Transverse colon (tissue), 4 donors: ENCODE measurements around the gene EWSR1. TPM values are rescaled to one million over a fixed set of nuclear protein-coding genes. Genes with fewer than 3 reads are reported as not detected.

Experiments
- DNase-seq: peaks from one replicate; pipeline ENCODE4 v3.0.0-alpha.2; 2019
- H3K27ac ChIP-seq, 4 donors: fragments of 200-600 bp; sonication (generic); 2 replicates each; pipeline ENCODE4 v1.5.1; 2016 to 2018; ENCODE audit warnings: inconsistent platforms in 4 of 4
- H3K27me3 ChIP-seq: fragments of 200-600 bp; sonication (generic); 2 replicates; pipeline ENCODE4 v1.5.1; 2017; ENCODE audit warnings: inconsistent platforms
- H3K36me3 ChIP-seq, 4 donors: fragments of 200-600 bp; sonication (generic); 2 replicates each; pipeline ENCODE4 v1.5.1; 2017 to 2019; ENCODE audit warnings: inconsistent platforms in 4 of 4
- H3K4me1 ChIP-seq, 4 donors: fragments of 200-600 bp; sonication (generic); 2 replicates each; pipeline ENCODE4 v1.5.1; 2017 to 2020; ENCODE audit warnings: inconsistent platforms in 4 of 4
- H3K4me3 ChIP-seq, 4 donors: fragments of 200-600 bp; sonication (generic); 1 replicate in 1 of 4; 2 replicates in 3 of 4; pipeline versions ENCODE4 v1.5.1 to v1.6.1; 2017 to 2019; ENCODE audit warnings: inconsistent platforms in 4 of 4
- H3K9me3 ChIP-seq, 2 donors: fragments of 200-600 bp; sonication (generic); 2 replicates each; pipeline ENCODE4 v1.5.1; 2017 to 2019; ENCODE audit warnings: inconsistent platforms in 2 of 2
- EP300 ChIP-seq: sonication (generic); formaldehyde crosslinking; IDR thresholded peaks from one replicate; pipeline ENCODE4 v1.6.1; 2017; ENCODE audit warnings: antibody characterized with exemption, low read depth
- POLR2A ChIP-seq: fragments of 450-650 bp; IDR thresholded peaks from one replicate; pipeline ENCODE4 v1.6.1; 2016; ENCODE audit warnings: antibody characterized with exemption, mild to moderate bottlenecking, moderate library complexity
- POLR2AphosphoS5 ChIP-seq, 3 donors: sonication (generic); formaldehyde crosslinking; IDR thresholded peaks; one replicate each; pipeline ENCODE4 v1.6.1; 2016; ENCODE audit warnings: antibody characterized with exemption in 3 of 3
- WGBS, 2 donors: methylation state at CpG; one replicate each; pipeline ENCODE4 v1.1.5; 2018; ENCODE audit warnings: low coverage in 1 of 2; 5-methylcytosine and 5-hydroxymethylcytosine counted together
- in situ Hi-C, 4 donors: fragments of 200-750 bp; cut with MboI; loops; one replicate each; pipeline versions ENCODE4 v1.15.0 to v1.15.1; 2017; ENCODE audit warnings: low sequenced_read_pairs in 3 of 4, low pct_ligation_motif_present in 1 of 4, low pct_unique_long_range_greater_than_20kb in 1 of 4
- intact Hi-C: fragments of 100-400 bp; cut with DNase I; formaldehyde crosslinking; loops from one replicate; pipeline ENCODE4 v1.15.1; 2023; ENCODE audit warnings: low total_unique reads
- total RNA-seq, 4 donors: library from RNA; depleted of rRNA; stranded (reverse); fragments of >200 nt; gene quantifications; one replicate each; pipeline ENCODE4 v1.1.0, GENCODE V29; 2016
- TF ChIP-seq, protein P1 (sequence below), 5 experiments: fragments of 200-600 bp in 3 of 5; fragments of 450-650 bp in 2 of 5; sonication (generic) in 3 of 5; IDR thresholded peaks; 1 replicate in 2 of 5; 2 replicates in 3 of 5; pipeline ENCODE4 v1.5.1; 2016 to 2017; ENCODE audit warnings: antibody characterized with exemption in 5 of 5, inconsistent platforms in 3 of 5, mild to moderate bottlenecking in 2 of 5, moderate library complexity in 1 of 5

EWSR1 gene
- total RNA-seq, 4 donors from 2014 or later: 196 to 318 (median 205) TPM

DNA sequence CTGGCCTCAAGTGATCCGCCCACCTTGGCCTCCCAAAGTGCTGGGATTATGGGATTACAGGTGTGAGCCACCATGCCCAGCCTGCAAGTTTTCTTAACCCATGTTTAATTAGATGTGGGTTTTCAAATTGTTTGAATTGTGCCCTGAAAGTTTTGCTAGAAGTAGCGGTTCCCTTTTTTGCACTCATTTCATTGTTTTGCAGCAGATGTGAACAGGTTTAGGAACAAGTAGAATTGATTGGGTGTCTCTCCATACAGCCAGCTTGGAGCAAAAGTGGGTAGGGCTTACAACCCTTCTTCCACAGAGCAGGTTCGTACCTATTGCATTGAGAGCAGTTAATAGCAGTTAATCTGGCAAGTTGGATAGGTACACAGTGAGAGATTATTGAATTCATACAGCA lies 16.1 kb downstream of the EWSR1 start:
- intact Hi-C loops (no loop called here), in situ Hi-C loops (loop anchor here in 1 of 4 donors (25.0 kb wide), 1 partner anchor 103 kb away; the partner anchor contains the start of gene AP1B1)
- no peaks in the 10 kb centered on the region for H3K4me1 ChIP-seq
- H3K36me3 ChIP-seq: peaks cover 0 to 89% (median 42%) of the 10 kb centered on the region in 4 donors
- no peaks in the 10 kb centered on the region for H3K27me3 ChIP-seq
- TF ChIP-seq POLR2A (no peak), POLR2AphosphoS5 (IDR thresholded peaks at IDR 0.05) (no peak), EP300 (no peak)
- TF ChIP-seq, protein P1, sequence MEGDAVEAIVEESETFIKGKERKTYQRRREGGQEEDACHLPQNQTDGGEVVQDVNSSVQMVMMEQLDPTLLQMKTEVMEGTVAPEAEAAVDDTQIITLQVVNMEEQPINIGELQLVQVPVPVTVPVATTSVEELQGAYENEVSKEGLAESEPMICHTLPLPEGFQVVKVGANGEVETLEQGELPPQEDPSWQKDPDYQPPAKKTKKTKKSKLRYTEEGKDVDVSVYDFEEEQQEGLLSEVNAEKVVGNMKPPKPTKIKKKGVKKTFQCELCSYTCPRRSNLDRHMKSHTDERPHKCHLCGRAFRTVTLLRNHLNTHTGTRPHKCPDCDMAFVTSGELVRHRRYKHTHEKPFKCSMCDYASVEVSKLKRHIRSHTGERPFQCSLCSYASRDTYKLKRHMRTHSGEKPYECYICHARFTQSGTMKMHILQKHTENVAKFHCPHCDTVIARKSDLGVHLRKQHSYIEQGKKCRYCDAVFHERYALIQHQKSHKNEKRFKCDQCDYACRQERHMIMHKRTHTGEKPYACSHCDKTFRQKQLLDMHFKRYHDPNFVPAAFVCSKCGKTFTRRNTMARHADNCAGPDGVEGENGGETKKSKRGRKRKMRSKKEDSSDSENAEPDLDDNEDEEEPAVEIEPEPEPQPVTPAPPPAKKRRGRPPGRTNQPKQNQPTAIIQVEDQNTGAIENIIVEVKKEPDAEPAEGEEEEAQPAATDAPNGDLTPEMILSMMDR (IDR thresholded peaks at IDR 0.05): no peak
- no peak overlapping the region for H3K27ac ChIP-seq
- no peaks in the 10 kb centered on the region for H3K9me3 ChIP-seq
- WGBS, 2 donors: 90% methylated on average over 3 of the region's 3 CpGs; no CpG with 5 or more reads in 1 of the 2 donors
- H3K4me3 ChIP-seq: no peak overlapping the region
- no peak for DNase-seq

DNA sequence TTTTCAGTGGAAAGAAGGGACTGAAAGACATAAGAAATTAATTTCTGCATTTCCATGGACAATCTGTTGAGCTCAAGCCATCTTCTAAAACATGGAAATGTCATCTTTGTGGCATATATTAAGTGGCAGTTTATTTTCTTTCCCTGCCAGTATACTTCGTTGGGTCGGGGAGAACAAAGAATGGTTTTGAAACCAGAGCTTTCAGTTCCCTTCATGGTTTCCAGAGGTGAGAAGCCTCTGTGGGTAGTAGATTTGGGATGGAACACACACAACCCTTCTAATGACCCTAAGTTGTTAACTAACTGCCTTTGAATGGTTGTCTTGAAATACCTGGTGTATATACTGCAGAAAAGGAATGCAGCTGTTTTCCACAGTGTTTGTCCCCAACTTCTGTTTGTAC lies 20.8 kb downstream of the EWSR1 start:
- intact Hi-C loops: no loop called here
- DNase-seq: no peak
- no peak overlapping the region for H3K4me3 ChIP-seq
- TF ChIP-seq EP300 (no peak), POLR2A (no peak), POLR2AphosphoS5 (IDR thresholded peaks at IDR 0.05) (no peak)
- TF ChIP-seq, protein P1 (IDR thresholded peaks at IDR 0.05): no peak
- H3K27me3 ChIP-seq: no peaks in the 10 kb centered on the region
- no peak overlapping the region for H3K27ac ChIP-seq
- H3K36me3 ChIP-seq: peaks cover 0 to 96% (median 41%) of the 10 kb centered on the region in 4 donors
- H3K4me1 ChIP-seq: peaks cover 0 to 4% (median 0%) of the 10 kb centered on the region in 4 donors
- 25 to 36% methylated on average over 2 of the region's 2 CpGs for WGBS, 2 donors
- no peaks in the 10 kb centered on the region for H3K9me3 ChIP-seq
- in situ Hi-C loops: loop anchor here in 1 of 4 donors (25.0 kb wide), 1 partner anchor 98 kb away; the partner anchor contains the start of gene AP1B1

DNA sequence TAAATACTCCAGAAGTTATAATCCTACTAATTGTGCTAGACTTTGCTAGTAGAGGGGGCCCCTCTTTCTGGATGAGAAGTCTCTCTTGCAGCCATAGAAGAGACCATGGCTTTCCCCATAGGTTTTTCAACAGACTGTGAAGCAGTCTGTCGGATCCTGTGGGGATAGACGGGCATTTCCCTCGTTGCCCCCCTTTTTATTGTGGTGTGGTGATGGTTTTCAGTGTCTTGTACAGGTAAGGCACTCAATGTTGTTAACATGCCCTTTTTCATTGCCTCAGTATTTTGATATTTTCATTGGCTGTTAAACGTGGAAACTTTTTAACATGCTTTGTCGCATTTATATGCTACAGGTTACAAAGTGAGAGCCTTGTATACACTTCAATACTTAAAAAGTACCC lies 22.0 kb downstream of the EWSR1 start:
- Histone ChIP-seq H3K4me3 (no peak overlapping the region), H3K36me3 (peaks cover 0 to 96% (median 43%) of the 10 kb centered on the region in 4 donors), H3K9me3 (no peaks in the 10 kb centered on the region), H3K4me1 (peaks cover 0 to 4% (median 0%) of the 10 kb centered on the region in 4 donors), H3K27me3 (no peaks in the 10 kb centered on the region), H3K27ac (no peak overlapping the region)
- 63 to 70% methylated on average over 3 to 5 of the region's 5 CpGs for WGBS, 2 donors
- intact Hi-C loops: no loop called here
- DNase-seq: no peak
- TF ChIP-seq POLR2AphosphoS5 (IDR thresholded peaks at IDR 0.05) (no peak), EP300 (no peak), POLR2A (no peak)
- TF ChIP-seq, protein P1 (IDR thresholded peaks at IDR 0.05): no peak
- in situ Hi-C loops: loop anchor here in 1 of 4 donors (25.0 kb wide), 1 partner anchor 97 kb away; the partner anchor contains the start of gene AP1B1

DNA sequence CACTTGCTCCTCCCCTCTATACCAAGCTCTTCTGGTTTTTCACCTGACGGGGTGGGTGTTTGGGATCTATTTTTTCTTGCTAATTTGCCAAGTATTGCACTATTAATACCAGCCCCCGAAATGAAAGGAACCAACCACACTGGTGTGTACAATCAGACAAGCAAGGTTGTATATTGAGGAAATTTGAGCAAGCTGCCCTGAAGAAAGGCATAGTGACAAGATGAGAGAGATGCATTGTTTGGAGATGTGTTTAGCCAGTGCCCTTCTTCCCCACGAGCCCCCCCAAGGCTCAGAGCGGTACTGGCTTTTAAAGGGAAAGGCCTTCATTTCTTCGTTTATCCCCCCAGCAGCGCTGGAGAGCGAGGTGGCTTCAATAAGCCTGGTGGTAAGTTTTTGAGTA lies 23.1 kb downstream of the EWSR1 start:
- intact Hi-C loops: no loop called here
- 72% methylated on average over 7 of the region's 7 CpGs; no CpG with 5 or more reads in 1 of the 2 donors for WGBS, 2 donors
- no peak for DNase-seq
- H3K27ac ChIP-seq: no peak overlapping the region
- H3K4me3 ChIP-seq: no peak overlapping the region
- H3K36me3 ChIP-seq: peaks cover 0 to 96% (median 44%) of the 10 kb centered on the region in 4 donors
- no peaks in the 10 kb centered on the region for H3K9me3 ChIP-seq
- in situ Hi-C loops: loop anchor here in 1 of 4 donors (25.0 kb wide), 1 partner anchor 96 kb away; the partner anchor contains the start of gene AP1B1
- TF ChIP-seq EP300 (no peak), POLR2A (no peak)
- TF ChIP-seq, protein P1 (IDR thresholded peaks at IDR 0.05): no peak
- H3K4me1 ChIP-seq: peaks cover 0 to 4% (median 0%) of the 10 kb centered on the region in 4 donors
- H3K27me3 ChIP-seq: no peaks in the 10 kb centered on the region
